GM10266 (cell line): Measurements from ENCODE around the gene CCL14.
"Not testable (repeated sequence)": the region's sequence is repeated elsewhere in the genome, so short reads cannot be mapped to it uniquely, and the experiment has no call there.

Experiments used
- DNase-seq: peaks from one replicate; pipeline ENCODE4 v3.0.0; 2012; ENCODE audit errors: extremely low spot score
- CTCF ChIP-seq: IDR thresholded peaks from 2 replicates; pipeline ENCODE4 v1.5.1; 2012; ENCODE audit warnings: mild to moderate bottlenecking, low read depth; ENCODE audit not compliant: control insufficient read depth, insufficient read depth; ENCODE audit errors: missing control alignments

CCL14 gene

GRCh38 chr17:36017799-36018198, 31.3 kb upstream of the CCL14 start, which contains the start of gene CCL23:
CCL23 (minus strand) TSS chr17:36017972; CDS start chr17:36017897, 75 bp downstream.
- TF ChIP-seq CTCF: no peak
- DNase-seq: no peak

- no peak for DNase-seq
- no peak for TF ChIP-seq CTCF
These were observed 30.0 kb upstream of the CCL14 start for GRCh38 chr17:36016555-36016954.

GRCh38 chr17:36015895-36016294, 29.4 kb upstream of the CCL14 start:
- not testable (repeated sequence) for DNase-seq

- no peak for TF ChIP-seq CTCF
- DNase-seq: no peak
These were observed 28.4 kb upstream of the CCL14 start for GRCh38 chr17:36014946-36015345.

- TF ChIP-seq CTCF: no peak
- DNase-seq: no peak
These were observed 24.7 kb upstream of the CCL14 start for GRCh38 chr17:36011201-36011600.

- no peak for DNase-seq
- peak; percentile 11 for TF ChIP-seq CTCF
These were observed 22.6 kb upstream of the CCL14 start for GRCh38 chr17:36008998-36009665.

- no peak for DNase-seq
- TF ChIP-seq CTCF: no peak
These were observed 18.1 kb upstream of the CCL14 start for GRCh38 chr17:36004594-36005108.
